GM12878 (cell line): ENCODE measurements around the gene ZNF732.

Experiments
- BCL11A ChIP-seq: IDR thresholded peaks from 2 replicates; pipeline ENCODE4 v1.6.1; 2011; ENCODE audit warnings: low read depth, low read length
- CREB1 ChIP-seq: IDR thresholded peaks from 2 replicates; pipeline ENCODE4 v1.6.1; 2012; ENCODE audit warnings: low read depth, mild to moderate bottlenecking, inconsistent platforms
- KAT2A ChIP-seq: conservative IDR thresholded peaks from 2 replicates; pipeline ENCODE4 v1.6.1; 2011; ENCODE audit warnings: low read depth, low read length; ENCODE audit not compliant: control insufficient read depth
- NBN ChIP-seq: fragments of 450-650 bp; IDR thresholded peaks from 2 replicates; pipeline ENCODE4 v1.6.1; 2016
- POLR2A ChIP-seq: IDR thresholded peaks from 2 replicates; pipeline ENCODE4 v1.6.1; 2011; ENCODE audit warnings: low read depth, mild to moderate bottlenecking, low read length
- POLR2AphosphoS5 ChIP-seq: IDR thresholded peaks from 2 replicates; pipeline ENCODE4 v1.6.1; 2011; ENCODE audit warnings: mild to moderate bottlenecking, low read length, inconsistent platforms
- RAD21 ChIP-seq: IDR thresholded peaks from 2 replicates; pipeline ENCODE4 v1.6.1; 2011; ENCODE audit warnings: mild to moderate bottlenecking, low read depth, low read length, moderate library complexity; ENCODE audit not compliant: insufficient read depth
- SIN3A ChIP-seq: IDR thresholded peaks from 2 replicates; pipeline ENCODE4 v1.6.1; 2012; ENCODE audit warnings: low read depth, low read length, improper control_type of control experiment
- SRF ChIP-seq, 2 experiments: IDR thresholded peaks; 2 replicates each; pipeline ENCODE4 v1.6.1; 2011; ENCODE audit warnings: low read depth in 2 of 2, low read length in 2 of 2, mild to moderate bottlenecking in 1 of 2, moderate library complexity in 1 of 2
- ZBED1 ChIP-seq: IDR thresholded peaks from 2 replicates; pipeline ENCODE4 v1.6.1; 2016; ENCODE audit warnings: borderline replicate concordance
- TF ChIP-seq, protein P1 (sequence below), 3 experiments: IDR thresholded peaks in 2 of 3; conservative IDR thresholded peaks in 1 of 3; 2 replicates each; pipeline ENCODE4 v1.5.1; 2011; ENCODE audit warnings: low read depth in 3 of 3, low read length in 3 of 3, mild to moderate bottlenecking in 3 of 3, control low read depth in 2 of 3, moderate library complexity in 2 of 3, inconsistent platforms in 1 of 3, mixed read lengths in 1 of 3; ENCODE audit not compliant: control insufficient read depth in 2 of 3, insufficient read depth in 1 of 3; ENCODE audit errors: extremely low read depth in 1 of 3
- TF ChIP-seq, protein P2 (sequence below): IDR thresholded peaks from 2 replicates; pipeline ENCODE4 v1.6.1; 2011; ENCODE audit warnings: low read depth, low read length, improper control_type of control experiment, borderline replicate concordance
- TF ChIP-seq, protein P3 (sequence below): IDR thresholded peaks from 2 replicates; pipeline ENCODE4 v1.6.1; 2011; ENCODE audit warnings: low read depth, mild to moderate bottlenecking, low read length, moderate library complexity, borderline replicate concordance; ENCODE audit errors: extremely low read depth

DNA sequence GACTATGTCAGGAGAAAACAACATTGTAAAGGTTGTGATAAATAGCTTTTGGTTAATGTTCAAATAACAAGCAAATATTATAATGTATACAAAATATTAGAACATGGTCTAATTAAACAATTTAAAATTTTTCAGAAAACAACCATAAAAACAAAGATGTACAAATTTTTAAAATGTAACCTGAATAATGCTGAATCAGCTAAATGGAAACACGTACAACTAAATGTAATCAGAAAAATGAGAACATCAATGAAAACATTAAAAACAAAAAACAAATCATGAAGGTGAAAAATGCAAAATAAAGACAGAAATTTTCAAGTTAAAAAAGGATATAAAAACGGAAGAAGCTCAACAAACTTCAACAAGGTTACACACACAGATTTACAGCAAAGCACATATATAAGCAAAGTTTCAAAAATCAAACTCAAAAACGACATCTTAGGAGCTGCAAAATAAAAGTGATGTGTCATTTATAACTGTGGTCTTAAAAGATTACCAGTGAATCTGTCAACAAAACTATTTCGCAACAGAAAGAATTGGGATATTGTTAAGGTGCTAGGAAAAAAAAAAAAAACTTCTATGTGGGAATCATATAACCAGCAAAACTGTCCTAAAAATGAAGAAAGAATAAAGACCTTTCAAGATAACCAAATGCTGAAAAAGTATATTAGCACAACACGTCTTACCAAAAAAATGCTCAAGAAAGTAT is 31.8 kb downstream of the ZNF732 start:
- TF ChIP-seq BCL11A (no peak), SIN3A (no peak), ZBED1 (no peak), CREB1 (no peak), KAT2A (no peak), POLR2A (no peak), NBN (no peak), RAD21 (no peak), SRF (IDR thresholded peaks at IDR 0.05; ENCODE audit: low read depth in 2 of 2, low read length in 2 of 2) (no peak), POLR2AphosphoS5 (no peak)
- TF ChIP-seq, protein P1, sequence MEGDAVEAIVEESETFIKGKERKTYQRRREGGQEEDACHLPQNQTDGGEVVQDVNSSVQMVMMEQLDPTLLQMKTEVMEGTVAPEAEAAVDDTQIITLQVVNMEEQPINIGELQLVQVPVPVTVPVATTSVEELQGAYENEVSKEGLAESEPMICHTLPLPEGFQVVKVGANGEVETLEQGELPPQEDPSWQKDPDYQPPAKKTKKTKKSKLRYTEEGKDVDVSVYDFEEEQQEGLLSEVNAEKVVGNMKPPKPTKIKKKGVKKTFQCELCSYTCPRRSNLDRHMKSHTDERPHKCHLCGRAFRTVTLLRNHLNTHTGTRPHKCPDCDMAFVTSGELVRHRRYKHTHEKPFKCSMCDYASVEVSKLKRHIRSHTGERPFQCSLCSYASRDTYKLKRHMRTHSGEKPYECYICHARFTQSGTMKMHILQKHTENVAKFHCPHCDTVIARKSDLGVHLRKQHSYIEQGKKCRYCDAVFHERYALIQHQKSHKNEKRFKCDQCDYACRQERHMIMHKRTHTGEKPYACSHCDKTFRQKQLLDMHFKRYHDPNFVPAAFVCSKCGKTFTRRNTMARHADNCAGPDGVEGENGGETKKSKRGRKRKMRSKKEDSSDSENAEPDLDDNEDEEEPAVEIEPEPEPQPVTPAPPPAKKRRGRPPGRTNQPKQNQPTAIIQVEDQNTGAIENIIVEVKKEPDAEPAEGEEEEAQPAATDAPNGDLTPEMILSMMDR (IDR thresholded peaks at IDR 0.05 in 2 of 3, conservative IDR thresholded peaks at IDR 0.05 in 1 of 3; ENCODE audit: control insufficient read depth in 2 of 3, extremely low read depth in 1 of 3, insufficient read depth in 1 of 3, low read depth in 3 of 3, low read length in 3 of 3): no peak
- TF ChIP-seq, protein P2, sequence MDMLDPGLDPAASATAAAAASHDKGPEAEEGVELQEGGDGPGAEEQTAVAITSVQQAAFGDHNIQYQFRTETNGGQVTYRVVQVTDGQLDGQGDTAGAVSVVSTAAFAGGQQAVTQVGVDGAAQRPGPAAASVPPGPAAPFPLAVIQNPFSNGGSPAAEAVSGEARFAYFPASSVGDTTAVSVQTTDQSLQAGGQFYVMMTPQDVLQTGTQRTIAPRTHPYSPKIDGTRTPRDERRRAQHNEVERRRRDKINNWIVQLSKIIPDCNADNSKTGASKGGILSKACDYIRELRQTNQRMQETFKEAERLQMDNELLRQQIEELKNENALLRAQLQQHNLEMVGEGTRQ: no peak
- TF ChIP-seq, protein P3, sequence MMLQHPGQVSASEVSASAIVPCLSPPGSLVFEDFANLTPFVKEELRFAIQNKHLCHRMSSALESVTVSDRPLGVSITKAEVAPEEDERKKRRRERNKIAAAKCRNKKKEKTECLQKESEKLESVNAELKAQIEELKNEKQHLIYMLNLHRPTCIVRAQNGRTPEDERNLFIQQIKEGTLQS: no peak
